Measurements from ENCODE around the gene R3HDM1.

DNA sequence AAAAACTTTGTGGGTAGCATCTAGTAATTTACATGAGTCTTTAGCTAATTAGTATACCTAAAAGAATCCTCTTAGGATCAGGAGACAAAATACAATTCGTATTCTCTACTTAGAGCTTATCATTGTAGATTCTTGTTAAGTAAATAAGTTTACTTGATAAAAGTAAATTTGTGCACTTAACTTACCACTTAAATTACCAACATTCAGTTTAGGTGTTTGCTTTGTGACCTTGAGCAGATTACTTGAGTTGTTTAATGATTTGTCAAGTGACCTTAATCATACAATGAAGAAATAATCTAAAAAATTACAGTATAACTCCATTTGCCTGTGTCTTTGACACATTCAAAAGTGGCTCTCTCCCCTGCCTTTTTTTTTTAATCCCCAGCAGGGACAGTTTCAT lies 143.2 kb downstream of the R3HDM1 start:
- TF ChIP-seq, protein P1, sequence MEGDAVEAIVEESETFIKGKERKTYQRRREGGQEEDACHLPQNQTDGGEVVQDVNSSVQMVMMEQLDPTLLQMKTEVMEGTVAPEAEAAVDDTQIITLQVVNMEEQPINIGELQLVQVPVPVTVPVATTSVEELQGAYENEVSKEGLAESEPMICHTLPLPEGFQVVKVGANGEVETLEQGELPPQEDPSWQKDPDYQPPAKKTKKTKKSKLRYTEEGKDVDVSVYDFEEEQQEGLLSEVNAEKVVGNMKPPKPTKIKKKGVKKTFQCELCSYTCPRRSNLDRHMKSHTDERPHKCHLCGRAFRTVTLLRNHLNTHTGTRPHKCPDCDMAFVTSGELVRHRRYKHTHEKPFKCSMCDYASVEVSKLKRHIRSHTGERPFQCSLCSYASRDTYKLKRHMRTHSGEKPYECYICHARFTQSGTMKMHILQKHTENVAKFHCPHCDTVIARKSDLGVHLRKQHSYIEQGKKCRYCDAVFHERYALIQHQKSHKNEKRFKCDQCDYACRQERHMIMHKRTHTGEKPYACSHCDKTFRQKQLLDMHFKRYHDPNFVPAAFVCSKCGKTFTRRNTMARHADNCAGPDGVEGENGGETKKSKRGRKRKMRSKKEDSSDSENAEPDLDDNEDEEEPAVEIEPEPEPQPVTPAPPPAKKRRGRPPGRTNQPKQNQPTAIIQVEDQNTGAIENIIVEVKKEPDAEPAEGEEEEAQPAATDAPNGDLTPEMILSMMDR (IDR thresholded peaks at IDR 0.05), result no peak
- no peak for TF ChIP-seq EZH2 (IDR thresholded peaks at IDR 0.05; ENCODE audit: borderline replicate concordance, insufficient read depth, low read depth, low read length, poor library complexity, severe bottlenecking)

Measured in B cell (primary cell).